NCI-H2196 treated with DMSO at 0.1 percent for 48 hours (cell line): ENCODE results near the gene CLEC7A.
A peak's percentile ranks its signal among the peaks of the same experiment; 100 is the strongest.

Source experiments
- DNase-seq: peaks from one replicate; lab custom pipeline; 2025; ENCODE audit not compliant: unreplicated experiment; lab: John Stamatoyannopoulos, UW

CLEC7A gene

DNA sequence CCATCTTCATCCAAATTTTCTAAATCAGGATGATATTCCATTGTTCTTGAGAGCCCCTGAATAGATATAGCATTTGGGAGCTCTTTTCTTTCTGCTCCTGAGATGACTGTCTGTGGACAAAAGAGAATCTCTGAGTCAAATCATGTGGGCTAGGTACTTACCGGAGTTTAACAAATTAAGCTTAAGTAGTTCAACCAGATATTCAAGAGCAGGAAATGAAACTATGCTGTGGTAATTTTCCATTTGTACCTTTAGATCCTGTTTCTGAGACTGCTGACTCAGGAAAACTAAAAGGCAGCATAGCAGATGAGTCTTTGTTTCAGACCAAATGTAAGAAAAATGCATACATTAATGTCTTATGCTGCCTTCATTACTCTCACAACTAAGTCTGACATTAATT lies at the start of gene CLEC7A:
TSS of gene CLEC7A (minus strand) at position 158 of the 400 bp plus-strand sequence. CDS start at position 41, 117 bp downstream.
- DNase-seq = no peak

DNA sequence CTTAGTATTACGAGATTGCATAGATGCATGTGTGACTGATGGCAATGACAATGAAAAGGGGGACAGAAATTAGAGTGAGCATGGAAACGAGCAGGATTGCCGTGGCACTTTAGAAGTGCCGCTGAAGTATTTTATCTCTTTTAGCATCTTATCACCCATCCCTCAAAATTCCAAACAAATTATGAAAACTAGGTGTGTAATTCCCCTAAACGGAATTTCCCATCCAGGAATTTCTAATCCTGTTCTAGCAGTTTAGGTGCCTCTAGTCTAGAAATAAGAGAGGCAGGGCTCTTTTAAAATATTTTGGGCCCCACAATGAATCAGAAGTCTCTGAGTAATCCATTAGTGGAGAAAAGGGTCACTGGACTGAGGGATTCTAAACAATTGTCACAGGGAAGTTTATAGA lies 49.8 kb upstream of the CLEC7A start:
- DNase-seq = no peak

- DNase-seq = no peak
Measured at GRCh38 chr12:10178821-10179220, 48.8 kb upstream of the CLEC7A start, which contains the start of gene TMEM52B. TMEM52B (plus strand) TSS chr12:10179032; CDS start chr12:10179575, 543 bp downstream.

GRCh38 chr12:10175846-10176636 lies 46.0 kb upstream of the CLEC7A start:
- no peak for DNase-seq

DNA sequence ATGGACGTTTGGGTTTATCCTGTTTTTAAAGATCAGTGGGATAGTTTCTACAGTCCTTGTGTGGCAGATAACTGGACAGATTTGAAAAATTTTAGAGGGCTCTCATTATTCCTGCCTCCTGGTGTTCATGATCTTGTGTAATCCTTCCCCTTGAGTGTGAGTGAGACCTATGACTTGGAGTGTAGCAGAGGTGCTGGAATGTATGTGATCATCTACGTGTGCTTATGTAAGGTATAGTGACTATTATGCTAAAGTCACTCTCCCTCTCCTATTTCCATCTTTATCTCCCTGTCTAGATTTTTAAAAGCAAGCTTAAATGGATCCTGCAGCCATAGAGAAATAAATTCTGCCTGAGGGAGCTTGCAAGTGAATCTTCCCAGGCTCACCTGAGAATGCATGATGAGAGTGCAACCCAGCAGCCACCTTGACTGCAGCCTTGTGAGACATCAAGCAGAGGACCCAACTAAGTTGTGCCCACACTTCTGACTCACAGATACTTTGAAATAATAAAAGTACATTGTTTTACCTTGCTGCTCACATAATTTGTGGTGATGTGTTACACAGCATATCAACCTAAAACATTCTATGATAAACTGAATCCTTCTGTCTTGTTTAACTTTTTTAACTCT lies 45.1 kb upstream of the CLEC7A start:
- no peak for DNase-seq

- no peak for DNase-seq
Measured at GRCh38 chr12:10171973-10172728, 42.2 kb upstream of the CLEC7A start, which contains the start of gene OLR1. OLR1 (minus strand) TSS chr12:10172132; CDS start chr12:10172077, 55 bp downstream.

- no peak for DNase-seq
Measured at GRCh38 chr12:10170216-10170615, 40.2 kb upstream of the CLEC7A start.

DNA sequence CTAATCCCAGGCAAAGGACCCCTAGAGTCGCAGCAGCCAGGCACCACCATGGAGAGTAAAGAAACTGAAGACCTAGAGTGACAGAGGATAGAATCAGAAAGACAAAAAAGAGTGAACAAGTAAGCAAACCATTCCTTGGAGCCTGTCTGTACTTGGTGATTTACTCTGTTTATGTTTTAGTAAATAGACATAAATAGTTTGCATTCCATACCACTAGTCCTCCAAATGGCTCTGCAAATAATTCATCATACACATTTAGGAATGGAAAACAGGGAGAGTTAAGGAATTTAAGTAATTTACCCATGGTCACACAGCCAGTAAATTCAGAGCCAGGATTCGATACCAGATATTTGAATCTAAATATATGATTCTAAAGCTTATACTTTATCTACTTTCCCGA lies 39.1 kb upstream of the CLEC7A start:
- no peak for DNase-seq

DNA sequence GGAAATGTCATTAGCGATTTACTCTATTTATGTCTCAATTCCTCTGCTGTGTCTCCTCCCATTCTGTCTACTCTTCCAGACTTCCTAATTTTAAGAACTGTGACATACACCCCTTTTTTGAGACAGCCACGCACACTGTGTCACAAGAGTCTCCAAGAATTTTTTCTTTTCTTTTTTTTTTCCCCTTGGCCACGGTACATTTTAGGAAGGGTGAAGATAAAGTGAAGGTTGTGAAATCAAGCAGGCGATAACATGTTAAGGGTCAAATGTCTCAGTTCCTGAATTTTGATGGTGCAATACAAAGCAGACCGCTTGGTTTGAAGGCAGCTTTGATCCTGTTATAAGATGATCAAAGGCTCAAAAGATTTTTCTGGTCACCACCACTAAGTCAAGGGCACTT lies 37.6 kb upstream of the CLEC7A start:
- no peak for DNase-seq

DNA sequence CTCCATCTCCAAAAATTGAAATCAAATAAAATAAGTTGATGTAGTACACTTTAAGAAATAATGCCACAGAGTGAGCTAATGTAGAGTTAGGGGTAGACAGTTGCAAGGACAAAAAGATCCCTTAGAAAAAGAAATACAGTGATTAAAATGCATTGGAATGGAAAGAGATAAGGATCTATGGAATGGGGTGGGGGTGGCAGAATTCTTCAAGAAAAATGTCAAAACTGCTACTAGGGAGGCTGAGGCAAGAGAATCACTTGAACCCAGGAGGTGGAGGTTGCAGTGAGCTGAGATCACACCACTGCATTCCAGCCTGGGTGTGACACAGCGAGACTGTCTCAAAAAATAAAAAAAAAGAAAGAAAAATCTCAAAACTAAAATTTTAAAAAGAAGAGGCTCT lies 35.4 kb upstream of the CLEC7A start:
- DNase-seq = no peak

GRCh38 chr12:10163084-10163483 lies 33.1 kb upstream of the CLEC7A start:
- no peak for DNase-seq

DNA sequence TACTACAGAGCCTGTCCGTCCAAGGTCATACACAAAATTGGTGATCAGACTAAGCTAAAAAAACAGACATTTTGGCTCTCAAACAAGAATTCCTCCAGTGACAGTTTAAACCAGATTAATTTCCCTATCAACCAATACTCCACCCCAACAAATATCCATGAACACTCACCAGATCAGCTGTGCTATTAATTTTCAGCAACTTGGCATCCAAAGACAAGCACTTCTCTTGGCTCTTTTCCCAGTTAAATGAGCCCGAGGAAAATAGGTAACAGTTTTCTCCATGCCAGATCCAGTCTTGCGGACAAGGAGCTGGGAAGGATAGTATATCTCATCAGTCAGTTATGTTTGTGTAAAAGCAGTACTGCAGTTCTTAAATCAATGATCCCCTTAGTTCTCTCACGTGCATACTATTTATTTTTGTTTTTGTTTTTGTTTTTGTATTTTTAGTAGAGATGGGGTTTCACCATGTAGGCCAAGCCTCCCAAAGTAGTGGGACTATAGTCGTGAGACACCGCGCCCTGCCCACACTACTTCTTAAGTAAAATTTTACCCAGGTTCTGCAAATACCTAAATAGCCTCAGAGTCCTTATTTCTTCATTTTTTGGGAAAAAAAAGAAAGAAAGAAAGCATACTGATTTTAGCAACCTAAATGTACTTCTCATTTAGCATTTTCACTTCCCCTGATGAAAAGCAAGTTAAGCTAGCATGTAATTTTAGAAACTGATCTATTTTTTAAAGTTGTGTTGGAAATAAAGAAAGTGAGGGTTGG lies 30.8 kb upstream of the CLEC7A start:
- DNase-seq = no peak

- no peak for DNase-seq
Measured at GRCh38 chr12:10159280-10159679, 29.3 kb upstream of the CLEC7A start.

DNA sequence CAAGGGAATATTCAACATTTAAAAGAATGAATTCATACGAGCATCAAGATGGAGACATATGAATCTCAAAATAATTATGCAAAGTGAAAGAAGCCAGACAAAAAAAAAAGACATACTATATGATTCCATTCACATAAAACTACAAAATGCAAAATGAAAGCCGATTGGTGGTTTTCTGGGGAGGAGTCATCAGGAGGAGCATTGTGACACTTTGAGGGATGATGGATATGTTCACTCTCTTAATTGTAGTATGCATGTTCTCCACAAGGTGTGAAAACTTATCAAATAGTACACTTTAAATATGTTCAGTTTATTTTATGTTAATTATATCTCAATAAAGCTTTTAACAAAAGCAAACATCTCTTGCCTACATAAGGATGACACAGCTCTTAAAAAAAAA lies 28.4 kb upstream of the CLEC7A start:
- no peak for DNase-seq

DNA sequence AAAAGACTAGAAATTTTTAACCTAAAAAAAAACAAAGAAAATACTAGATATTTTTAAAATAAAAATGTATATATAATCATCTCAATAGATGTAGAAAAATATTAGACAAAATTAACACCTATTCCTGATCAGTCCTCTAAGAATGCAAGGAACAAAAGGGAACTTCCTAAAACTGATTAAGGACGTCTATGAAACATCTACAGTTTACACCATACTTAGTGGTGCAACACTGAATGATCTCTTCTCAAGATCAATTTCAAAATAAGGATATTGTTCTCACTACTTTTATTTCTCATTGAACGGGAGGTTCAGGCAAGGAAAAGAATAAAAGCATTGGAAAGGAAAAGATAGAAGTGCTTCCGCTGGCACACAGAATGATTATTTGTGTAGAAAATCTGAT lies 26.0 kb upstream of the CLEC7A start:
- DNase-seq = no peak

DNA sequence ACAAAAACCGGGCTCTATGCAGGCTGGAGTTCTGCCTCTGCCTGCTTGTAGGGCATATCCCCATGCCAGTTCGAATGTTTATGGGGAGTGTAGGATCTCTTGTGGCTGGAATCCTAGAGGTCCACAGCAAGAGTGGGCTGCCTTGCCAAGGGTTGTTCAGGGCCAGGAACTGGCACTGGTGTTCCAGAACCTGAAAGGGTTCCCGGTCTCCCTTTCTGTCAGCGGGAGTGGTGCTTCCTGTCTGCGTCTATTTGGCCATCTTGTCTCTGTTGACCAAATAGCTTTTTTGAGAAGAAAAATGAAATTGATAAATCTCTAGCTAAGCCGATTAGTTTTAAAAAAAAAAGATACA lies 24.1 kb upstream of the CLEC7A start:
- DNase-seq = no peak

- peak; percentile 9 for DNase-seq
Measured at GRCh38 chr12:10153271-10154144, 23.5 kb upstream of the CLEC7A start.

- no peak for DNase-seq
Measured at GRCh38 chr12:10151621-10152020, 21.6 kb upstream of the CLEC7A start.

- no peak for DNase-seq
Measured at GRCh38 chr12:10147714-10148403, 17.9 kb upstream of the CLEC7A start.
